ENCODE measurements around the gene KRTAP1-1. TPM values are rescaled to one million over a fixed set of nuclear protein-coding genes. Genes with fewer than 3 reads are reported as not detected.
"Not testable (repeated sequence)": the region's sequence is repeated elsewhere in the genome, so short reads cannot be mapped to it uniquely, and the experiment has no call there.

Gene KRTAP1-1
- total RNA-seq (not detected), total RNA-seq (0 to 0.12 (median 0) reads per million in 172 experiments)
- not detected for polyA plus RNA-seq (2013, experiment 1 of 2)
- polyA plus RNA-seq (2013, experiment 2 of 2), result not detected

- H3K4me3 Mint-ChIP-seq; H3K27ac Mint-ChIP-seq; ATAC-seq (ENCODE audit: poor library complexity); DNase-seq; H3K4me1 Mint-ChIP-seq (ENCODE audit: low read depth); intact Hi-C loops (cut with DNase I, micrococcal nuclease); H3K9me3 ChIP-seq (ENCODE audit: control insufficient read depth in 1 of 2, insufficient read depth in 1 of 2, low read length in 2 of 2); H3K36me3 ChIP-seq (ENCODE audit: insufficient read depth, low read length); H3K36me3 Mint-ChIP-seq (ENCODE audit: low read depth); H3K27ac ChIP-seq (ENCODE audit: low read depth in 1 of 2, low read length in 2 of 2); H3K4me3 ChIP-seq (ENCODE audit: low read length); POLR2A ChIA-PET; H3K9me3 Mint-ChIP-seq; CTCF ChIA-PET; H3K27me3 ChIP-seq (ENCODE audit: control insufficient read depth in 1 of 2, insufficient read depth in 2 of 2, low read length in 2 of 2); H3K4me1 ChIP-seq (ENCODE audit: insufficient read depth, low read length): not testable (repeated sequence)
- peaks cover 12% of the 10 kb centered on the region for H3K27me3 Mint-ChIP-seq
These were observed at the start of gene KRTAP1-1 for GRCh38 chr17:41040783-41041571. Gene KRTAP1-1 (minus strand): TSS chr17:41041450. CDS start chr17:41041397, 53 bp downstream.

DNA sequence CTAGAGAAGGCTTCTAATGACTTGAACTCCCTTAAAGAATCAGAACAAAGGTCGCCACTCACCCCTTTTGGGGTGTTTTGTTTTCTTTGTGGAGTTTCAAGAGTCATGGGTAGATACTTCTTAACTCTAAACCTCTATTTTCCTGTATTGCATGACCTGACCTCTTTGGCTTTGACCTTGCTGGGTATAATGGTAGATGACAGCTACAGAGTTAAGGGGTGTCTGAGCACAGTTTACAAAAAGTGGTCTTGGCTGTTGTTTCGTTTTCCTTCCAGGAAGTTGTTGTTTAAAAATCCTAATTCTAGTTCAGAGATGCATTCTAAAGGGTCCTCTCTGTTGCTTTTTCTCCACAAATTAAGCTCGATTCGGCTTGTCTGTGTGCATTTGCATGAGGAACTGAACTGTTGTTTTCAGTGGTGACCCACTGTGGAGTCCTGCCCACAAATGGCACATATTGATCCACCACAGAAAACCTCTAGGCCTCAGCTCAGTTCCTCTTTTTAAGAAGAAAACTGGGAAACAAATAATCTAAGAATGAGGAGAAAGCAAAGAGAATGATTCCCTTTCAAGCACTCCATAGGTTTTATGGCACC is 47.6 kb upstream of the KRTAP1-1 start:
- H3K36me3 ChIP-seq (ENCODE audit: insufficient read depth, low read length); H3K4me1 ChIP-seq (ENCODE audit: insufficient read depth, low read length); POLR2A ChIA-PET; H3K4me3 Mint-ChIP-seq; H3K9me3 Mint-ChIP-seq; H3K27ac Mint-ChIP-seq; H3K4me1 Mint-ChIP-seq (ENCODE audit: low read depth); intact Hi-C loops (cut with DNase I, micrococcal nuclease); ATAC-seq (ENCODE audit: poor library complexity); H3K36me3 Mint-ChIP-seq (ENCODE audit: low read depth); H3K9me3 ChIP-seq (ENCODE audit: control insufficient read depth in 1 of 2, insufficient read depth in 1 of 2, low read length in 2 of 2); DNase-seq; H3K27me3 ChIP-seq (ENCODE audit: control insufficient read depth in 1 of 2, insufficient read depth in 2 of 2, low read length in 2 of 2); H3K27ac ChIP-seq (ENCODE audit: low read depth in 1 of 2, low read length in 2 of 2); H3K4me3 ChIP-seq (ENCODE audit: low read length); CTCF ChIA-PET: not testable (repeated sequence)
- H3K27me3 Mint-ChIP-seq, result peaks cover 11% of the 10 kb centered on the region

DNA sequence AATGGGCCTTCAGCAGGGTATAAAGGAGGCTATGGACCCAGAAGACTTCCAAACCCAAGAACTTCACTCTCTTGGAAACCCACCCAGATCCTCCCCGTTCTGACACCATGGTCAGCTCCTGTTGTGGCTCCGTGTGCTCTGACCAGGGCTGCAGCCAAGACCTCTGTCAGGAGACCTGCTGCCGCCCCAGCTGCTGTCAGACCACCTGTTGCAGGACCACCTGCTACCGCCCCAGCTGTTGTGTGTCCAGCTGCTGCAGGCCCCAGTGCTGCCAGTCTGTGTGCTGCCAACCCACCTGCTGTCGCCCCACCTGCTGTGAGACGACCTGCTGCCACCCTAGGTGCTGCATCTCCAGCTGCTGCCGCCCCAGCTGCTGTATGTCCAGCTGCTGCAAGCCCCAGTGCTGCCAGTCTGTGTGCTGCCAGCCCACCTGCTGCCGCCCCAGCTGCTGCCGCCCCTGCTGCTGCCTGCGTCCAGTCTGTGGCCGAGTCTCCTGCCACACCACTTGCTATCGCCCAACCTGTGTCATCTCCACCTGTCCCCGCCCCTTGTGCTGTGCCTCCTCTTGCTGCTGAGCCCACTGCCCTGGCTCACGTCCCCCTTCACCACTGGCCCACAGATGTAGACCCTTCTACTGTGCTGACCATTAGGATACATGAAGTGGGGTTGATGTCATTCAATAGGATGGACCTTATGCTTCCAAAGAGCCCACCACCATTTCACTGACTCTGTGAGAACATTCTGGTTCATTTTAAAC is 43.0 kb upstream of the KRTAP1-1 start, which contains the start of gene KRTAP4-7:
KRTAP4-7 (plus strand) TSS at position 51 of the 757 bp plus-strand sequence; CDS start at position 108, 57 bp downstream.
- H3K27me3 ChIP-seq (ENCODE audit: control insufficient read depth in 1 of 2, insufficient read depth in 2 of 2, low read length in 2 of 2); H3K4me1 ChIP-seq (ENCODE audit: insufficient read depth, low read length); DNase-seq; H3K36me3 ChIP-seq (ENCODE audit: insufficient read depth, low read length); H3K4me1 Mint-ChIP-seq (ENCODE audit: low read depth); ATAC-seq (ENCODE audit: poor library complexity); H3K9me3 ChIP-seq (ENCODE audit: control insufficient read depth in 1 of 2, insufficient read depth in 1 of 2, low read length in 2 of 2); H3K27ac ChIP-seq (ENCODE audit: low read depth in 1 of 2, low read length in 2 of 2); H3K4me3 Mint-ChIP-seq; H3K4me3 ChIP-seq (ENCODE audit: low read length); POLR2A ChIA-PET; H3K27ac Mint-ChIP-seq; H3K9me3 Mint-ChIP-seq; intact Hi-C loops (cut with DNase I, micrococcal nuclease); H3K36me3 Mint-ChIP-seq (ENCODE audit: low read depth): not testable (repeated sequence)
- peaks cover 13% of the 10 kb centered on the region for H3K27me3 Mint-ChIP-seq
- CTCF ChIA-PET, result interaction anchor here (0.6 kb wide), 1 partner anchor 564 kb away, joined by 4 read pairs; no protein-coding TSS in a partner anchor

GRCh38 chr17:41083427-41083826 is 42.2 kb upstream of the KRTAP1-1 start:
- POLR2A ChIA-PET; H3K36me3 ChIP-seq (ENCODE audit: insufficient read depth, low read length); H3K36me3 Mint-ChIP-seq (ENCODE audit: low read depth); H3K4me1 ChIP-seq (ENCODE audit: insufficient read depth, low read length); H3K27ac Mint-ChIP-seq; intact Hi-C loops (cut with DNase I, micrococcal nuclease); H3K4me3 ChIP-seq (ENCODE audit: low read length); CTCF ChIA-PET; DNase-seq; H3K27ac ChIP-seq (ENCODE audit: low read depth in 1 of 2, low read length in 2 of 2); H3K27me3 ChIP-seq (ENCODE audit: control insufficient read depth in 1 of 2, insufficient read depth in 2 of 2, low read length in 2 of 2); H3K4me1 Mint-ChIP-seq (ENCODE audit: low read depth); ATAC-seq (ENCODE audit: poor library complexity); H3K4me3 Mint-ChIP-seq; H3K9me3 ChIP-seq (ENCODE audit: control insufficient read depth in 1 of 2, insufficient read depth in 1 of 2, low read length in 2 of 2); H3K9me3 Mint-ChIP-seq: not testable (repeated sequence)
- H3K27me3 Mint-ChIP-seq, result peaks cover 19% of the 10 kb centered on the region
